Measurements from ENCODE around the gene KLHL1. TPM values are rescaled to one million over a fixed set of nuclear protein-coding genes. Genes with fewer than 3 reads are reported as not detected.

Gene KLHL1
- total RNA-seq, 2 donors from 2014 or later = 0.11 TPM; not detected in 1

DNA sequence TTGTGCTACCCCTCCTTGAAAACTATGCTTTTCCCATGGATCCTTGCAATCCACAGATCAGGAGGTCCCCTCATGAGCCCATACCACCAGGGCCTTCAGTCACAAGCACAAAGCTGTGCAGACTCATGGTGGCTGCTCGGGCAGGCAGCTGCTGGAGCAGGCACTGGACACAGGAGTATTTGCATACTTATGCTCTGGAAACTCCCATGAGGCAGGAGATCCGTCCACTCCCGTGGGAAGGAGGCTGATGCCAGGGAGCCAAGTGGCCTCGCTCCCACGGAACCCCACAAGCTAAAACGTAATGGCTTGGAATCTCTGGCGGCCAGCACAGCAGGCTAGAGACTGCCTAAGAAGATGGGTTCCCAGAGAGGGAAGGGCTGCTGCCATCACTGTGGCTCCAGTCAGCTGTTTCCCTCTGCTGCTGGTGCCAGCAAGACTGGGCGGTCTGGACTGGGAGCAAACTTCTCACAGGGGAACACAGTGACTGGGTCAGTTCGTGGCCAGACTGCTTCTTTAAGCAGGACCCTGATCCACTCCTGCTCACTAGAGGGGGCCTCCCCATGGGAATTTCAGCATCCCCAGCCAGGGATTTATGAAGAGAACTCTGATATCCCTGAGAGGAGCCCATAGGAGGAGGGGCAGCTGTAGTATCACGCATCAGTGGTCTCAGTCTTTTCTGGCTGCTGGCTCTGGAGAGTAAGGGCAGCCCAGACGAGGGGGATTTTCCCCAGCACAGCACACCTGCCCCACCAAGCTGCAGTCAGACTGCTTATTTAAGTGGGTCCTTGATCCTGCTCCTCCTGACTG lies 370.9 kb downstream of the KLHL1 start:
- TF ChIP-seq, protein P1, sequence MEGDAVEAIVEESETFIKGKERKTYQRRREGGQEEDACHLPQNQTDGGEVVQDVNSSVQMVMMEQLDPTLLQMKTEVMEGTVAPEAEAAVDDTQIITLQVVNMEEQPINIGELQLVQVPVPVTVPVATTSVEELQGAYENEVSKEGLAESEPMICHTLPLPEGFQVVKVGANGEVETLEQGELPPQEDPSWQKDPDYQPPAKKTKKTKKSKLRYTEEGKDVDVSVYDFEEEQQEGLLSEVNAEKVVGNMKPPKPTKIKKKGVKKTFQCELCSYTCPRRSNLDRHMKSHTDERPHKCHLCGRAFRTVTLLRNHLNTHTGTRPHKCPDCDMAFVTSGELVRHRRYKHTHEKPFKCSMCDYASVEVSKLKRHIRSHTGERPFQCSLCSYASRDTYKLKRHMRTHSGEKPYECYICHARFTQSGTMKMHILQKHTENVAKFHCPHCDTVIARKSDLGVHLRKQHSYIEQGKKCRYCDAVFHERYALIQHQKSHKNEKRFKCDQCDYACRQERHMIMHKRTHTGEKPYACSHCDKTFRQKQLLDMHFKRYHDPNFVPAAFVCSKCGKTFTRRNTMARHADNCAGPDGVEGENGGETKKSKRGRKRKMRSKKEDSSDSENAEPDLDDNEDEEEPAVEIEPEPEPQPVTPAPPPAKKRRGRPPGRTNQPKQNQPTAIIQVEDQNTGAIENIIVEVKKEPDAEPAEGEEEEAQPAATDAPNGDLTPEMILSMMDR (IDR thresholded peaks at IDR 0.05) = no peak
- no peak overlapping the region for H3K27ac ChIP-seq
- DNase-seq = no peak
- H3K4me1 ChIP-seq = peaks cover 2% of the 10 kb centered on the region
- H3K36me3 ChIP-seq = no peaks in the 10 kb centered on the region
- H3K9me3 ChIP-seq = no peaks in the 10 kb centered on the region
- H3K9ac ChIP-seq (ENCODE audit: low read depth in 2 of 2, low read length in 2 of 2) = no peak overlapping the region
- no peak overlapping the region for H3K4me3 ChIP-seq
- no peaks in the 10 kb centered on the region for H3K27me3 ChIP-seq
- intact Hi-C loops (cut with DNase I) = no loop called here

- intact Hi-C loops (cut with DNase I) = no loop called here
- Histone ChIP-seq H3K27me3 (no peaks in the 10 kb centered on the region), H3K9me3 (no peaks in the 10 kb centered on the region), H3K9ac (ENCODE audit: low read depth in 2 of 2, low read length in 2 of 2) (no peak overlapping the region), H3K4me1 (no peaks in the 10 kb centered on the region), H3K27ac (no peak overlapping the region), H3K4me3 (no peak overlapping the region), H3K36me3 (no peaks in the 10 kb centered on the region)
- TF ChIP-seq, protein P1 (IDR thresholded peaks at IDR 0.05) = no peak
- DNase-seq = no peak
Measured at GRCh38 chr13:69721631-69722030, 386.6 kb downstream of the KLHL1 start.

GRCh38 chr13:69720278-69720983 lies 387.8 kb downstream of the KLHL1 start:
- Histone ChIP-seq H3K4me1 (no peaks in the 10 kb centered on the region), H3K9me3 (no peaks in the 10 kb centered on the region), H3K36me3 (no peaks in the 10 kb centered on the region), H3K27me3 (no peaks in the 10 kb centered on the region), H3K9ac (ENCODE audit: low read depth in 2 of 2, low read length in 2 of 2) (no peak overlapping the region), H3K27ac (peak overlapping the region; percentile 65), H3K4me3 (no peak overlapping the region)
- intact Hi-C loops (cut with DNase I) = no loop called here
- TF ChIP-seq, protein P1 (IDR thresholded peaks at IDR 0.05) = no peak
- peak; percentile 34 for DNase-seq

DNA sequence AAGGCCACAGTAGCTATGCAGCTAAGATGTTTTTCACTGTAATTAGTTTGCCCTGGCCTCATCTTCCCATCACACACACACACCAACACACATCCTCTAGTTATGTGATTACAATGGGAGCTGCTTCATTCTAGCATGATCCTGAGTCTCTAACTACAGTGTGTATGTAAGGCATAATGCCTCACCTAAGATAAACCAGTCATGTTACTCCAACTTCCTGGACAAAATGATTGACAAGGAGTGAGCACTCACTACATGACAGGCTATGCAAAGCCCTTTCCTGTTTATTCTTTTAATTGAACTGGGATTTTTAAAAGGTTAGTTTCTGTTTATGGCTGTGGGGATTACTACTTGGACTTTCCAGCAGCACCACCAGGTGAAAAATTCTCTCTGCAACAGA lies 401.4 kb downstream of the KLHL1 start:
- Histone ChIP-seq H3K27me3 (no peaks in the 10 kb centered on the region), H3K4me3 (no peak overlapping the region), H3K27ac (no peak overlapping the region)

GRCh38 chr13:69704311-69704710 lies 403.9 kb downstream of the KLHL1 start:
- Histone ChIP-seq H3K9ac (ENCODE audit: low read depth in 2 of 2, low read length in 2 of 2) (no peak overlapping the region), H3K36me3 (no peaks in the 10 kb centered on the region), H3K4me3 (no peak overlapping the region), H3K27ac (no peak overlapping the region), H3K4me1 (no peaks in the 10 kb centered on the region), H3K27me3 (no peaks in the 10 kb centered on the region), H3K9me3 (no peaks in the 10 kb centered on the region)
- TF ChIP-seq, protein P1 (IDR thresholded peaks at IDR 0.05) = no peak
- intact Hi-C loops (cut with DNase I) = no loop called here
- DNase-seq = no peak

More for the DNA sequence above, 401.4 kb downstream of the KLHL1 start:
- Histone ChIP-seq H3K4me1 (no peaks in the 10 kb centered on the region), H3K36me3 (no peaks in the 10 kb centered on the region), H3K9ac (ENCODE audit: low read depth in 2 of 2, low read length in 2 of 2) (no peak overlapping the region), H3K9me3 (no peaks in the 10 kb centered on the region)
- DNase-seq = no peak
- TF ChIP-seq, protein P1 (IDR thresholded peaks at IDR 0.05) = no peak
- intact Hi-C loops (cut with DNase I) = no loop called here

All from colonic mucosa (tissue), 4 donors.